ENCODE measurements around the gene TTC3. TPM values are rescaled to one million over a fixed set of nuclear protein-coding genes. Genes with fewer than 3 reads are reported as not detected.

The TTC3 gene
- total RNA-seq, 1 experiment from 2014 or later, result 77.6 TPM

- no peaks in the 10 kb centered on the region; the same call in 1 of the 2 replicates for H4K20me1 ChIP-seq (ENCODE audit: insufficient read depth)
- H3K27me3 ChIP-seq (ENCODE audit: insufficient read depth, low read depth), result no peaks in the 10 kb centered on the region
- H3K4me2 ChIP-seq, result no peak overlapping the region
- ChIA-PET POLR2A (ENCODE audit: unreplicated experiment) (no interaction called here), CTCF (no interaction called here)
- no peak overlapping the region for H2AFZ ChIP-seq
- no peaks in the 10 kb centered on the region for H3K79me2 ChIP-seq (ENCODE audit: low read depth)
- TF ChIP-seq, protein P1, sequence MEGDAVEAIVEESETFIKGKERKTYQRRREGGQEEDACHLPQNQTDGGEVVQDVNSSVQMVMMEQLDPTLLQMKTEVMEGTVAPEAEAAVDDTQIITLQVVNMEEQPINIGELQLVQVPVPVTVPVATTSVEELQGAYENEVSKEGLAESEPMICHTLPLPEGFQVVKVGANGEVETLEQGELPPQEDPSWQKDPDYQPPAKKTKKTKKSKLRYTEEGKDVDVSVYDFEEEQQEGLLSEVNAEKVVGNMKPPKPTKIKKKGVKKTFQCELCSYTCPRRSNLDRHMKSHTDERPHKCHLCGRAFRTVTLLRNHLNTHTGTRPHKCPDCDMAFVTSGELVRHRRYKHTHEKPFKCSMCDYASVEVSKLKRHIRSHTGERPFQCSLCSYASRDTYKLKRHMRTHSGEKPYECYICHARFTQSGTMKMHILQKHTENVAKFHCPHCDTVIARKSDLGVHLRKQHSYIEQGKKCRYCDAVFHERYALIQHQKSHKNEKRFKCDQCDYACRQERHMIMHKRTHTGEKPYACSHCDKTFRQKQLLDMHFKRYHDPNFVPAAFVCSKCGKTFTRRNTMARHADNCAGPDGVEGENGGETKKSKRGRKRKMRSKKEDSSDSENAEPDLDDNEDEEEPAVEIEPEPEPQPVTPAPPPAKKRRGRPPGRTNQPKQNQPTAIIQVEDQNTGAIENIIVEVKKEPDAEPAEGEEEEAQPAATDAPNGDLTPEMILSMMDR (conservative IDR thresholded peaks at IDR 0.05), result no peak
- TF ChIP-seq EZH2 (IDR thresholded peaks at IDR 0.05; ENCODE audit: low read depth), result no peak
- no peaks in the 10 kb centered on the region for H3K9me3 ChIP-seq (ENCODE audit: insufficient read depth, low read depth)
- no TSS peak for BruUV-seq (replicated peaks)
- no peaks in the 10 kb centered on the region for H3K4me1 ChIP-seq (replicated peaks; ENCODE audit: insufficient read depth)
- no peaks in the 10 kb centered on the region for H3K36me3 ChIP-seq (ENCODE audit: low read depth)
- no peaks in the 10 kb centered on the region for H3F3A ChIP-seq (ENCODE audit: insufficient read depth, low read depth)
- no peak overlapping the region for H3K4me3 ChIP-seq
- intact Hi-C loops (cut with micrococcal nuclease; ENCODE audit: unreplicated experiment), result no loop called here
- no peak for DNase-seq
- H3K27ac ChIP-seq, result no peak overlapping the region
- H3K9me2 ChIP-seq (ENCODE audit: insufficient read depth), result no peaks in the 10 kb centered on the region
Measured at GRCh38 chr21:37192019-37192418, 119.0 kb downstream of the TTC3 start.

DNA sequence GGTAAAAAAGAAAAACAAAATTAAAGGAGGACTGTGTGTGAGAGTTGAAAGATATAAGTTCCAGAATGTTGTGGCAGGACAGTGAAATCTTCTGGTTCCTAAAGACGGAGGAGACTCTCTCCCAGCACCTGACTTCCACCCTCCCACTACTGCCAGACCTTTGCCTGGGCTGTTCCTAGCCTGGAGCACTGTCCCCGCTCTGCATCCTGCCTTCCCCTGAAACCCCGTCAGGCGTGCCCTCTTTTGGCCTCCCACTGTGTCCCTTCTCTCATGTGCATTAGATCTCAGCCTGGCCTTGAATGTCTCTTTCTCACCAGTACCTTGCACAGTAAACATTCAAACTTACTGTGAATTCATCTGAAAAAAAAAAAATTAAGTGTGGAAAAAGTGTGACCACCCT is 120.0 kb downstream of the TTC3 start:
- no peak overlapping the region for H3K4me3 ChIP-seq
- intact Hi-C loops (cut with micrococcal nuclease; ENCODE audit: unreplicated experiment), result no loop called here
- no peaks in the 10 kb centered on the region for H3K4me1 ChIP-seq (replicated peaks; ENCODE audit: insufficient read depth)
- no peaks in the 10 kb centered on the region; the same call in 1 of the 2 replicates for H4K20me1 ChIP-seq (ENCODE audit: insufficient read depth)
- no peaks in the 10 kb centered on the region for H3K9me2 ChIP-seq (ENCODE audit: insufficient read depth)
- no peak overlapping the region for H3K4me2 ChIP-seq
- POLR2A ChIA-PET (ENCODE audit: unreplicated experiment), result no interaction called here
- H3K27me3 ChIP-seq (ENCODE audit: insufficient read depth, low read depth), result no peaks in the 10 kb centered on the region
- TF ChIP-seq, protein P1 (conservative IDR thresholded peaks at IDR 0.05), result no peak
- TF ChIP-seq EZH2 (IDR thresholded peaks at IDR 0.05; ENCODE audit: low read depth), result no peak
- H3K27ac ChIP-seq, result no peak overlapping the region
- no peaks in the 10 kb centered on the region for H3F3A ChIP-seq (ENCODE audit: insufficient read depth, low read depth)
- BruUV-seq (replicated peaks), result no TSS peak
- CTCF ChIA-PET, result no interaction called here
- H3K36me3 ChIP-seq (ENCODE audit: low read depth), result no peaks in the 10 kb centered on the region
- no peaks in the 10 kb centered on the region for H3K79me2 ChIP-seq (ENCODE audit: low read depth)
- no peak overlapping the region for H2AFZ ChIP-seq
- no peak for DNase-seq
- H3K9me3 ChIP-seq (ENCODE audit: insufficient read depth, low read depth), result no peaks in the 10 kb centered on the region

- POLR2A ChIA-PET (ENCODE audit: unreplicated experiment), result no interaction called here
- H3K27me3 ChIP-seq (ENCODE audit: insufficient read depth, low read depth), result no peaks in the 10 kb centered on the region
- H3K4me1 ChIP-seq (replicated peaks; ENCODE audit: insufficient read depth), result no peaks in the 10 kb centered on the region
- no peak overlapping the region for H2AFZ ChIP-seq
- no peak for TF ChIP-seq EZH2 (IDR thresholded peaks at IDR 0.05; ENCODE audit: low read depth)
- H3K36me3 ChIP-seq (ENCODE audit: low read depth), result no peaks in the 10 kb centered on the region
- H3K9me2 ChIP-seq (ENCODE audit: insufficient read depth), result no peaks in the 10 kb centered on the region
- H3K79me2 ChIP-seq (ENCODE audit: low read depth), result no peaks in the 10 kb centered on the region
- BruUV-seq (replicated peaks), result no TSS peak
- no peaks in the 10 kb centered on the region for H3F3A ChIP-seq (ENCODE audit: insufficient read depth, low read depth)
- CTCF ChIA-PET, result no interaction called here
- H4K20me1 ChIP-seq (ENCODE audit: insufficient read depth), result no peaks in the 10 kb centered on the region; the same call in 1 of the 2 replicates
- no peak overlapping the region for H3K27ac ChIP-seq
- no peaks in the 10 kb centered on the region for H3K9me3 ChIP-seq (ENCODE audit: insufficient read depth, low read depth)
- H3K4me2 ChIP-seq, result no peak overlapping the region
- DNase-seq, result no peak
- no peak overlapping the region for H3K4me3 ChIP-seq
- intact Hi-C loops (cut with micrococcal nuclease; ENCODE audit: unreplicated experiment), result no loop called here
Measured at GRCh38 chr21:37193676-37194075, 120.6 kb downstream of the TTC3 start.

GRCh38 chr21:37195059-37195458 is 122.0 kb downstream of the TTC3 start:
- Histone ChIP-seq H2AFZ (no peak overlapping the region), H3K4me1 (replicated peaks; ENCODE audit: insufficient read depth) (no peaks in the 10 kb centered on the region), H3K79me2 (ENCODE audit: low read depth) (no peaks in the 10 kb centered on the region), H3K4me2 (no peak overlapping the region), H3K9me2 (ENCODE audit: insufficient read depth) (no peaks in the 10 kb centered on the region), H4K20me1 (ENCODE audit: insufficient read depth) (no peaks in the 10 kb centered on the region; the same call in 1 of the 2 replicates), H3K4me3 (no peak overlapping the region), H3K9me3 (ENCODE audit: insufficient read depth, low read depth) (no peaks in the 10 kb centered on the region), H3F3A (ENCODE audit: insufficient read depth, low read depth) (no peaks in the 10 kb centered on the region), H3K27me3 (ENCODE audit: insufficient read depth, low read depth) (no peaks in the 10 kb centered on the region), H3K36me3 (ENCODE audit: low read depth) (no peaks in the 10 kb centered on the region), H3K27ac (no peak overlapping the region)
- intact Hi-C loops (cut with micrococcal nuclease; ENCODE audit: unreplicated experiment), result no loop called here
- ChIA-PET CTCF (no interaction called here), POLR2A (ENCODE audit: unreplicated experiment) (no interaction called here)
- DNase-seq, result no peak
- no TSS peak for BruUV-seq (replicated peaks)
- TF ChIP-seq, protein P1 (conservative IDR thresholded peaks at IDR 0.05), result no peak
- no peak for TF ChIP-seq EZH2 (IDR thresholded peaks at IDR 0.05; ENCODE audit: low read depth)

All from PC-9 (cell line).